H1 (cell line): ENCODE measurements around the gene CADM1. TPM values are rescaled to one million over a fixed set of nuclear protein-coding genes. Genes with fewer than 3 reads are reported as not detected.

Source experiments
- CTCF ChIA-PET: fragments of 300-600 bp; sonication (Branson Sonifier 250); formaldehyde crosslinking; loops from one replicate; lab custom pipeline; 2021; ENCODE audit not compliant: partially characterized antibody; lab: Charles Lee
- POLR2A ChIA-PET: fragments of 300-600 bp; sonication (Branson Sonifier 250); formaldehyde crosslinking; loops from one replicate; lab custom pipeline; 2021; ENCODE audit warnings: inconsistent platforms; ENCODE audit not compliant: partially characterized antibody; lab: Charles Lee
- DNase-seq, 2 experiments: peaks; one replicate each; pipeline versions ENCODE4 v3.0.0 to v3.0.0-alpha.2; 2010 to 2022; ENCODE audit warnings: low spot score in 2 of 2, low read depth in 1 of 2, mixed read lengths in 1 of 2
- FAIRE-seq: peaks from 2 replicates; lab custom pipeline; 2011; peaks lifted over from hg19 to GRCh38; lab: Jason Lieb, UNC
- H2AFZ ChIP-seq: 2 replicates; pipeline ENCODE4 v1.8.1; 2012; ENCODE audit warnings: low read length, inconsistent platforms
- H2AK5ac ChIP-seq: 2 replicates; pipeline ENCODE4 v1.6.1; 2013; ENCODE audit warnings: low read depth, low read length
- H2BK120ac ChIP-seq: replicated peaks from 2 replicates; pipeline ENCODE3; 2013; ENCODE audit warnings: low read depth, low read length, inconsistent platforms
- H2BK12ac ChIP-seq: 2 replicates; pipeline ENCODE4 v1.6.1; 2013; ENCODE audit warnings: low read depth, low read length
- H2BK15ac ChIP-seq: 2 replicates; pipeline ENCODE4 v1.6.1; 2013; ENCODE audit warnings: low read length
- H2BK20ac ChIP-seq: 2 replicates; pipeline ENCODE4 v1.6.1; 2013; ENCODE audit warnings: low read length
- H2BK5ac ChIP-seq: 2 replicates; pipeline ENCODE4 v1.6.1; 2013; ENCODE audit warnings: low read depth, low read length
- H3K14ac ChIP-seq: 2 replicates; pipeline ENCODE4 v1.6.1; 2013; ENCODE audit warnings: inconsistent platforms; ENCODE audit not compliant: insufficient read length
- H3K18ac ChIP-seq: 2 replicates; pipeline ENCODE4 v1.6.1; 2013; ENCODE audit warnings: low read length; ENCODE audit errors: extremely low read depth
- H3K23ac ChIP-seq: 2 replicates; pipeline ENCODE4 v1.6.1; 2013; ENCODE audit warnings: inconsistent platforms; ENCODE audit not compliant: insufficient read length
- H3K23me2 ChIP-seq: 2 replicates; pipeline ENCODE4 v1.6.1; 2013; ENCODE audit warnings: low read depth, low read length
- H3K27ac ChIP-seq: 2 replicates; pipeline ENCODE4 v1.6.1; 2011; ENCODE audit warnings: low read depth, low read length, inconsistent platforms
- H3K27me3 ChIP-seq, 4 experiments: replicated peaks in 1 of 4; 1 replicate in 1 of 4; 2 replicates in 3 of 4; pipeline versions ENCODE4 v1.6.1 to v1.8.1; 2011 to 2013; ENCODE audit warnings: low read length in 3 of 4, mild to moderate bottlenecking in 3 of 4, inconsistent platforms in 2 of 4, mixed read lengths in 2 of 4, moderate library complexity in 1 of 4; ENCODE audit not compliant: control insufficient read depth in 3 of 4, insufficient read depth in 3 of 4; ENCODE audit errors: extremely low read depth in 1 of 4
- H3K36me3 ChIP-seq, 4 experiments: 2 replicates each; pipeline versions ENCODE4 v1.6.1 to v1.8.1; 2011 to 2013; ENCODE audit warnings: mild to moderate bottlenecking in 4 of 4, low read length in 3 of 4, moderate library complexity in 2 of 4, control low read depth in 1 of 4, inconsistent platforms in 1 of 4; ENCODE audit not compliant: insufficient read depth in 4 of 4, control insufficient read depth in 2 of 4
- H3K4ac ChIP-seq: replicated peaks from 2 replicates; pipeline ENCODE3; 2013; ENCODE audit warnings: low read length, low read depth, mixed read lengths, inconsistent platforms; ENCODE audit not compliant: insufficient read length
- H3K4me1 ChIP-seq, 4 experiments: replicated peaks in 1 of 4; 1 replicate in 1 of 4; 2 replicates in 3 of 4; pipeline versions ENCODE4 v1.6.1 to v1.8.1; 2011 to 2013; ENCODE audit warnings: low read length in 3 of 4, inconsistent platforms in 2 of 4, mixed read lengths in 1 of 4; ENCODE audit not compliant: insufficient read depth in 4 of 4, control insufficient read depth in 3 of 4
- H3K4me2 ChIP-seq, 2 experiments: 2 replicates each; pipeline versions ENCODE4 v1.6.1 to v1.8.1; 2011 to 2013; ENCODE audit warnings: low read depth in 2 of 2, low read length in 2 of 2, control low read depth in 1 of 2, inconsistent platforms in 1 of 2, mild to moderate bottlenecking in 1 of 2; ENCODE audit not compliant: insufficient read depth in 1 of 2
- H3K4me3 ChIP-seq, 4 experiments: fragments of 200-600, 300-600 bp in 1 of 4; sonication (generic), shearing (Covaris generic), sonication (Bioruptor Twin) in 1 of 4; 2 replicates each; pipeline versions ENCODE4 v1.5.1 to v1.8.1; 2011 to 2016; ENCODE audit warnings: low read length in 4 of 4, low read depth in 3 of 4, control low read depth in 2 of 4, inconsistent platforms in 2 of 4, mild to moderate bottlenecking in 2 of 4, mixed read lengths in 1 of 4, moderate library complexity in 1 of 4; ENCODE audit not compliant: insufficient read depth in 2 of 4; ENCODE audit errors: extremely low read depth in 1 of 4
- H3K56ac ChIP-seq: replicated peaks from 2 replicates; pipeline ENCODE3; 2013; ENCODE audit warnings: low read depth, mild to moderate bottlenecking, mixed read lengths, low read length, inconsistent platforms; ENCODE audit not compliant: insufficient read length
- H3K79me1 ChIP-seq: 2 replicates; pipeline ENCODE4 v1.6.1; 2013; ENCODE audit warnings: low read depth, low read length, control low read depth
- H3K79me2 ChIP-seq, 2 experiments: 2 replicates each; pipeline versions ENCODE4 v1.6.1 to v1.8.1; 2012 to 2013; ENCODE audit warnings: low read length in 2 of 2, mild to moderate bottlenecking in 2 of 2, inconsistent platforms in 1 of 2; ENCODE audit not compliant: insufficient read depth in 2 of 2, control insufficient read depth in 1 of 2
- H3K9ac ChIP-seq, 4 experiments: replicated peaks in 1 of 4; 1 replicate in 1 of 4; 2 replicates in 3 of 4; pipeline versions ENCODE4 v1.6.1 to v1.8.1; 2011 to 2013; ENCODE audit warnings: low read depth in 3 of 4, low read length in 3 of 4, control low read depth in 2 of 4, mild to moderate bottlenecking in 2 of 4, moderate library complexity in 2 of 4, inconsistent platforms in 1 of 4; ENCODE audit errors: extremely low read depth in 1 of 4
- H3K9me3 ChIP-seq, 2 experiments: 2 replicates each; pipeline versions ENCODE4 v1.6.1 to v1.8.1; 2012 to 2013; ENCODE audit warnings: mild to moderate bottlenecking in 2 of 2, moderate library complexity in 2 of 2, control low read depth in 1 of 2, inconsistent platforms in 1 of 2, low read depth in 1 of 2, low read length in 1 of 2, mixed read lengths in 1 of 2; ENCODE audit not compliant: insufficient read depth in 2 of 2
- H4K20me1 ChIP-seq, 2 experiments: replicated peaks in 1 of 2; 2 replicates each; pipeline versions ENCODE3 to v1.8.1; 2011 to 2013; ENCODE audit warnings: inconsistent platforms in 2 of 2, low read length in 2 of 2, mild to moderate bottlenecking in 1 of 2; ENCODE audit not compliant: insufficient read depth in 2 of 2, control insufficient read depth in 1 of 2
- H4K5ac ChIP-seq: 2 replicates; pipeline ENCODE4 v1.6.1; 2013; ENCODE audit warnings: low read length, low read depth, mixed read lengths, inconsistent platforms; ENCODE audit not compliant: insufficient read length
- H4K8ac ChIP-seq: 2 replicates; pipeline ENCODE4 v1.8.0; 2013; ENCODE audit warnings: mild to moderate bottlenecking, moderate library complexity, low read length, inconsistent platforms; ENCODE audit not compliant: insufficient read depth; ENCODE audit errors: extremely low read depth
- H4K91ac ChIP-seq: replicated peaks from 2 replicates; pipeline ENCODE3; 2013; ENCODE audit warnings: low read length, mixed read lengths, inconsistent platforms; ENCODE audit not compliant: insufficient read length
- CHD1 ChIP-seq: IDR thresholded peaks from 2 replicates; pipeline ENCODE4 v1.6.1; 2012; ENCODE audit warnings: low read depth, low read length, improper control_type of control experiment
- GABPA ChIP-seq: IDR thresholded peaks from 2 replicates; pipeline ENCODE4 v1.6.1; 2011; ENCODE audit warnings: mild to moderate bottlenecking, low read length, moderate library complexity, borderline replicate concordance; ENCODE audit not compliant: insufficient read depth
- KDM4A ChIP-seq: IDR thresholded peaks from one replicate; pipeline ENCODE4 v1.7.1; 2012; ENCODE audit warnings: low read depth, mild to moderate bottlenecking, moderate library complexity, low read length, inconsistent platforms; ENCODE audit not compliant: severe bottlenecking
- SP1 ChIP-seq: IDR thresholded peaks from 2 replicates; pipeline ENCODE4 v1.6.1; 2011; ENCODE audit warnings: low read depth, low read length
- SP2 ChIP-seq: IDR thresholded peaks from 2 replicates; pipeline ENCODE4 v1.6.1; 2012; ENCODE audit warnings: mild to moderate bottlenecking, low read length, inconsistent platforms
- TAF1 ChIP-seq: IDR thresholded peaks from 2 replicates; pipeline ENCODE4 v1.6.1; 2011; ENCODE audit warnings: mild to moderate bottlenecking, low read depth, low read length
- WGBS, 2 experiments: shearing (Covaris generic) in 1 of 2; methylation state at CpG; one replicate each; pipeline versions ENCODE4 v1.1.6 to v1.1.7; 2013 to 2015; ENCODE audit warnings: low lambda C conversion rate in 2 of 2, mixed read lengths in 2 of 2, inconsistent platforms in 1 of 2, low coverage in 1 of 2, missing lambda C conversion rate in 1 of 2; ENCODE audit not compliant: insufficient replicate concordance in 2 of 2, insufficient coverage in 1 of 2, insufficient read length in 1 of 2; ENCODE audit errors: extremely low coverage in 1 of 2, missing lambda C conversion rate in 1 of 2; 5-methylcytosine and 5-hydroxymethylcytosine counted together
- polyA plus RNA-seq, 7 experiments: library from polyadenylated mRNA; depleted of rRNA in 3 of 7; stranded (reverse) in 5 of 7; unstranded in 2 of 7; fragments of >200 nt in 5 of 7; fragments of 200-250 nt in 2 of 7; gene quantifications; 1 replicate in 5 of 7; 2 replicates in 1 of 7; 4 replicates in 1 of 7; pipeline versions ENCODE4 v1.2.1 to v1.2.3, GENCODE V29; 2011 to 2013; ENCODE audit warnings: missing spikeins in 2 of 7, mixed read lengths in 2 of 7
- total RNA-seq: library from RNA; stranded (reverse); fragmentation: NEBNext Ultra II Directional; extraction: Animal tissue kit (Norgen Biotek cat#: 25700); gene quantifications from 2 replicates; pipeline ENCODE4 v1.2.1, GENCODE V29; 2021
- TF ChIP-seq, protein P1 (sequence below): IDR thresholded peaks from 2 replicates; pipeline ENCODE4 v1.6.1; 2012; ENCODE audit warnings: inconsistent platforms
- TF ChIP-seq, protein P2 (sequence below): IDR thresholded peaks from 2 replicates; pipeline ENCODE4 v1.6.1; 2011; ENCODE audit warnings: low read length, improper control_type of control experiment

The CADM1 gene
- total and polyA plus RNA-seq, 2 of the 8 experiments (the other 6 are each of a cell fraction or from before 2014, with no cell fraction given): 8.3 to 25.3 TPM

DNA sequence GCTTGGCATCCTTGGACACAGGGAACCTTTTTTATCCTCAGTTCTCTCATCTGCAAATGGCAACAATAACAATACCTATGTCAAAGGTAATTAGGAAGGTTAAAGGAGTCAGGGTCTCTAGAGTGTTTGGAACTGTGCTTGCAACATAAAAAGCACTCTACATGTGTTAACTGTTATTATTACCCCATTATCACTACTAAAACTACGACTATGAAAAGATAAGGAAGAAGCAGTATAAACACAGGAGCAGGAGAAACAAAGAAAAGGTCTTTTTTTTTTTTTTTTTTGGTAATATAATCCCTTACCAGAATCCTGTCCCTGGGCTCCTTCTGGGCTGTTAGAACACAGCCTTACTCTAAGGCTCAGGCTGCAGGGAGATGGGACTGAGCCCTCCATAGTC is 348.2 kb downstream of the CADM1 start:
- no peak overlapping the region for H2AFZ ChIP-seq
- TF ChIP-seq KDM4A (no peak), SP2 (no peak), GABPA (no peak), CHD1 (no peak), SP1 (no peak), TAF1 (no peak)
- TF ChIP-seq, protein P1, sequence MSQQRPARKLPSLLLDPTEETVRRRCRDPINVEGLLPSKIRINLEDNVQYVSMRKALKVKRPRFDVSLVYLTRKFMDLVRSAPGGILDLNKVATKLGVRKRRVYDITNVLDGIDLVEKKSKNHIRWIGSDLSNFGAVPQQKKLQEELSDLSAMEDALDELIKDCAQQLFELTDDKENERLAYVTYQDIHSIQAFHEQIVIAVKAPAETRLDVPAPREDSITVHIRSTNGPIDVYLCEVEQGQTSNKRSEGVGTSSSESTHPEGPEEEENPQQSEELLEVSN: no peak
- TF ChIP-seq, protein P2, sequence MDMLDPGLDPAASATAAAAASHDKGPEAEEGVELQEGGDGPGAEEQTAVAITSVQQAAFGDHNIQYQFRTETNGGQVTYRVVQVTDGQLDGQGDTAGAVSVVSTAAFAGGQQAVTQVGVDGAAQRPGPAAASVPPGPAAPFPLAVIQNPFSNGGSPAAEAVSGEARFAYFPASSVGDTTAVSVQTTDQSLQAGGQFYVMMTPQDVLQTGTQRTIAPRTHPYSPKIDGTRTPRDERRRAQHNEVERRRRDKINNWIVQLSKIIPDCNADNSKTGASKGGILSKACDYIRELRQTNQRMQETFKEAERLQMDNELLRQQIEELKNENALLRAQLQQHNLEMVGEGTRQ: no peak
- H2BK5ac ChIP-seq: no peak overlapping the region
- ChIA-PET CTCF (no interaction called here), POLR2A (no interaction called here)
- H3K27ac ChIP-seq: no peak overlapping the region
- no peak overlapping the region for H2BK12ac ChIP-seq
- H3K4ac ChIP-seq: no peak overlapping the region
- H3K4me3 ChIP-seq: no peak overlapping the region
- DNase-seq: no peak
- H3K27me3 ChIP-seq: no peaks in the 10 kb centered on the region
- no peak for FAIRE-seq
- no peak overlapping the region for H2AK5ac ChIP-seq
- H3K18ac ChIP-seq: no peak overlapping the region
- H3K9ac ChIP-seq: no peak overlapping the region
- no peak overlapping the region for H2BK120ac ChIP-seq
- no peak overlapping the region for H3K14ac ChIP-seq
- H4K20me1 ChIP-seq: no peaks in the 10 kb centered on the region
- WGBS, 2 experiments: 76% methylated on average over 1 of the region's 1 CpG; no CpG with 5 or more reads in 1 of the 2 experiments
- no peak overlapping the region for H4K91ac ChIP-seq
- no peak overlapping the region for H3K56ac ChIP-seq
- no peaks in the 10 kb centered on the region; a peak in 1 of 7 replicates for H3K4me1 ChIP-seq
- no peak overlapping the region for H3K4me2 ChIP-seq
- H3K79me2 ChIP-seq: no peaks in the 10 kb centered on the region
- no peak overlapping the region for H4K8ac ChIP-seq
- H3K23me2 ChIP-seq: no peaks in the 10 kb centered on the region
- H3K79me1 ChIP-seq: no peaks in the 10 kb centered on the region
- H3K9me3 ChIP-seq: no peaks in the 10 kb centered on the region
- H3K23ac ChIP-seq: no peak overlapping the region
- no peaks in the 10 kb centered on the region for H3K36me3 ChIP-seq
- H2BK20ac ChIP-seq: no peak overlapping the region
- H4K5ac ChIP-seq: no peak overlapping the region
- no peak overlapping the region for H2BK15ac ChIP-seq
